GM12878 (cell line): ENCODE measurements around the gene CACNA1I. TPM values are rescaled to one million over a fixed set of nuclear protein-coding genes. Genes with fewer than 3 reads are reported as not detected.

ENCODE experiments used
- ATAC-seq: fragments of 200-7000 bp; cut with Tn5 transposase; 3 replicates; pipeline ENCODE4 v1.9.1; 2020; ENCODE audit warnings: mild to moderate bottlenecking, moderate library complexity
- BruUV-seq: library from RNA; stranded (reverse); fragments of 400-500 nt; replicated peaks from 2 replicates; lab custom pipeline; 2021; lab: Mats Ljungman, UMichigan
- CTCF ChIA-PET: fragments of 300-600 bp; sonication (Branson Sonifier 250); formaldehyde crosslinking; extraction: SDS; loops from one replicate; lab custom pipeline; 2021; ENCODE audit warnings: inconsistent platforms; lab: Yijun Ruan, JAX
- POLR2A ChIA-PET: fragments of 350-600 bp; formaldehyde crosslinking; extraction: SDS; loops from one replicate; lab custom pipeline; 2021; ENCODE audit warnings: inconsistent platforms; lab: Charles Lee
- RAD21 ChIA-PET: fragments of 300-600 bp; sonication (Branson Sonifier 250); formaldehyde crosslinking; loops from one replicate; lab custom pipeline; 2023; ENCODE audit warnings: antibody characterized with exemption; ENCODE audit not compliant: unreplicated experiment; lab: Charles Lee
- SMC1A ChIA-PET: fragments of 300-600 bp; sonication (Branson Sonifier 250); formaldehyde crosslinking; loops from one replicate; lab custom pipeline; 2023; ENCODE audit not compliant: unreplicated experiment, uncharacterized antibody; lab: Charles Lee
- DNase-seq: peaks from one replicate; pipeline ENCODE4 v3.0.0-alpha.2; 2011; ENCODE audit warnings: low read depth, low spot score
- FAIRE-seq: peaks from 3 replicates; lab custom pipeline; 2011; peaks lifted over from hg19 to GRCh38; lab: Jason Lieb, UNC
- H2AFZ ChIP-seq: 2 replicates; pipeline ENCODE4 v1.6.0; 2011; ENCODE audit warnings: low read depth, low read length, control low read depth; ENCODE audit not compliant: control insufficient read depth
- H3K27ac ChIP-seq: 2 replicates; pipeline ENCODE4 v1.5.1; 2011; ENCODE audit warnings: control low read depth; ENCODE audit not compliant: control insufficient read depth, insufficient read depth
- H3K27me3 ChIP-seq, 2 experiments: replicated peaks in 1 of 2; 2 replicates each; pipeline versions ENCODE4 v1.6.0 to v1.6.1; 2011; ENCODE audit warnings: low read length in 1 of 2; ENCODE audit not compliant: control insufficient read depth in 2 of 2, insufficient read depth in 2 of 2
- H3K36me3 ChIP-seq, 2 experiments: 2 replicates each; pipeline ENCODE4 v1.5.1; 2011; ENCODE audit warnings: low read length in 1 of 2; ENCODE audit not compliant: control insufficient read depth in 2 of 2, insufficient read depth in 2 of 2
- H3K4me1 ChIP-seq: 2 replicates; pipeline ENCODE4 v1.6.1; 2011; ENCODE audit warnings: mild to moderate bottlenecking, low read length, moderate library complexity, mixed read lengths; ENCODE audit not compliant: control insufficient read depth, insufficient read depth
- H3K4me2 ChIP-seq: 2 replicates; pipeline ENCODE4 v1.6.0; 2011; ENCODE audit warnings: control low read depth; ENCODE audit not compliant: control insufficient read depth, insufficient read depth
- H3K4me3 ChIP-seq: fragments of 200-600 bp; sonication (generic); 2 replicates; pipeline ENCODE4 v1.5.1; 2016
- H3K79me2 ChIP-seq: 2 replicates; pipeline ENCODE4 v1.6.0; 2011; ENCODE audit warnings: low read length; ENCODE audit not compliant: control insufficient read depth, insufficient read depth
- H3K9ac ChIP-seq: 2 replicates; pipeline ENCODE4 v1.8.0; 2011; ENCODE audit warnings: low read length, control low read depth, mixed read lengths; ENCODE audit not compliant: control insufficient read depth, insufficient read depth
- H3K9me3 ChIP-seq: replicated peaks from 3 replicates; pipeline ENCODE4 v1.5.1; 2011; ENCODE audit warnings: mild to moderate bottlenecking, low read length; ENCODE audit not compliant: control insufficient read depth, insufficient read depth
- H4K20me1 ChIP-seq: 2 replicates; pipeline ENCODE4 v1.6.0; 2011; ENCODE audit not compliant: control insufficient read depth, insufficient read depth
- ATF2 ChIP-seq: IDR thresholded peaks from 2 replicates; pipeline ENCODE4 v1.6.1; 2012; ENCODE audit warnings: low read length, inconsistent platforms
- BMI1 ChIP-seq: fragments of 450-650 bp; IDR thresholded peaks from 2 replicates; pipeline ENCODE4 v1.6.1; 2016; ENCODE audit warnings: mild to moderate bottlenecking, moderate library complexity, borderline replicate concordance
- DPF2 ChIP-seq: fragments of 450-650 bp; IDR thresholded peaks from 2 replicates; pipeline ENCODE4 v1.6.1; 2017; ENCODE audit warnings: mild to moderate bottlenecking
- HDAC6 ChIP-seq: fragments of 200-600 bp; sonication (generic); IDR thresholded peaks from one replicate; pipeline ENCODE4 v1.8.0; 2017; ENCODE audit warnings: antibody characterized with exemption; ENCODE audit not compliant: unreplicated experiment
- KDM1A ChIP-seq: fragments of 200-600 bp; sonication (generic); IDR thresholded peaks from 2 replicates; pipeline ENCODE4 v1.6.1; 2016; ENCODE audit warnings: borderline replicate concordance
- MXI1 ChIP-seq: fragments of 150-350 bp; IDR thresholded peaks from 2 replicates; pipeline ENCODE4 v1.6.1; 2011; ENCODE audit warnings: low read depth, mild to moderate bottlenecking, inconsistent platforms, low read length, improper control_type of control experiment
- PAX5 ChIP-seq: IDR thresholded peaks from 2 replicates; pipeline ENCODE4 v1.6.1; 2011; ENCODE audit warnings: low read depth, low read length, borderline replicate concordance
- SMAD5 ChIP-seq: IDR thresholded peaks from 2 replicates; pipeline ENCODE4 v1.6.1; 2016; ENCODE audit warnings: antibody characterized with exemption, low read depth
- WGBS: methylation state at CpG from one replicate; pipeline ENCODE4 v1.1.6; 2016; ENCODE audit warnings: low lambda C conversion rate; ENCODE audit not compliant: insufficient replicate concordance, insufficient coverage; ENCODE audit errors: missing lambda C conversion rate; 5-methylcytosine and 5-hydroxymethylcytosine counted together
- in situ Hi-C: fragments of 300-500 bp; cut with MboI; formaldehyde crosslinking; loops from 9 replicates; pipeline ENCODE4 v1.14.3; 2018; ENCODE audit warnings: mixed read lengths
- intact Hi-C: fragments of 100-400 bp; cut with micrococcal nuclease; formaldehyde crosslinking; loops from one replicate; pipeline ENCODE4 v1.14.2; 2022; ENCODE audit not compliant: unreplicated experiment
- polyA plus RNA-seq, 11 experiments: library from polyadenylated mRNA; depleted of rRNA in 4 of 11; unstranded in 6 of 11; stranded (reverse) in 5 of 11; fragments of >200 nt; fragmentation: Nextera tagmentation in 4 of 11; fragmentation: Illumina TruSeq in 1 of 11; extraction: Ambion mirVana in 4 of 11; extraction: Trizol in 1 of 11; gene quantifications; 1 replicate in 1 of 11; 2 replicates in 10 of 11; pipeline versions ENCODE4 v1.2.1 to v1.2.3, GENCODE V29; 2011 to 2016; ENCODE audit warnings: inconsistent platforms in 2 of 11, missing spikeins in 2 of 11, low read depth in 1 of 11
- total RNA-seq, 4 experiments: library from RNA; depleted of rRNA in 3 of 4; stranded (reverse); fragments of >200 nt in 3 of 4; fragmentation: Illumina TruSeq in 1 of 4; extraction: Trizol in 1 of 4; gene quantifications; 2 replicates each; pipeline versions ENCODE4 v1.2.1 to v1.2.3, GENCODE V29; 2013 to 2021

Gene CACNA1I
- total and polyA plus RNA-seq, 10 of the 15 experiments (the other 5 are each of a cell fraction or from before 2014, with no cell fraction given), result 0.01 to 0.03 TPM; not detected in 8

DNA sequence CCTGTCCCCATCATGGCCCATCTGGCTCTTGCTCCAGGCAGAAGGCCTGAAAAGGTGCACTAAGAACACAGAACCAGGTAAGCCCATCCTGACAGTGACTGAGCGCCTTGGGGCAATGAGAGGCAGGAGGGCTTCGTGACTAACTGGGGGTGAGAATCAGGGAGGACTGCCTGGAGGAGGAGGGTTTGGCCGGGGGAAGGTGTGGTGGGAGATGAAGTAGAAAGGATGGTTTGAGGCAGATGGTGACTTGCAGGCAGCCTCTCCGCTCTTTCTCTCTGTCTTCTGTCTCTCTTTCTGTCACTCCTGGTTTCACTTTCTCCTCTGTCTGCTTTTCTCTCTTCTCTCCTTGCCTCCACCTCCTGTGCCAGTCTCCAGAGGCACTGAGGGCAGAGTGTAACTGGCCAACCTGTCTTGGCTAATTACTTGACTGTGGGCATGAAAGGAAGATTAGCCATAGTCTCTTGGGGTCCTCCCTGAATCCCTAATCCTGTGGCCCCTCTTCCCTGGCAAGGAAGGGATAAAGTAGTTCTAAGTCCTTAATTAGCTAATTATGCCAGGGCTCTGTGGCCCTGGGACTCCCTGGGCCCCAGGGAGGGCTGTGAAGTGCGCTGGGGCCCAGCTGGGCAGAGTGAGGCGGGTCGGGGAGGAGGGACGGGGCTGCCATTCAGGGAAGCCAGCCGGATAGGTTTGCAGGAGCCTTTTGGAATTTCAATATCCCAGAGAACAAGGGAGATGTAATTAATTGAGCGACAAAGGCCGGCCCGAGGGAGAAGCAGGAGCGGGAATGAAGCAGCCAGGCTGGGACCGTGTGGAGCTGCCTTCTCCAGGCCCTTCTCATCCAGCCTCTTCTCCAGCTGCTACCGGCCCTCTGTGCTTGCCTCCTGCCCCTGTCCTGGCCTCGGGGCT, 61.1 kb downstream of the CACNA1I start:
- FAIRE-seq (no peak), ATAC-seq (no peak), DNase-seq (no peak)
- intact Hi-C loops (loop anchor here (10.0 kb wide), 1 partner anchor 303 kb away; no protein-coding TSS in a partner anchor), in situ Hi-C loops (no loop called here)
- Histone ChIP-seq H3K4me3 (no peak overlapping the region), H3K79me2 (no peaks in the 10 kb centered on the region), H3K9ac (no peak overlapping the region), H3K9me3 (no peaks in the 10 kb centered on the region), H3K4me2 (no peak overlapping the region), H3K4me1 (no peaks in the 10 kb centered on the region), H3K27me3 (no peaks in the 10 kb centered on the region), H4K20me1 (no peaks in the 10 kb centered on the region; the same call in 1 of the 2 replicates), H3K27ac (no peak overlapping the region), H2AFZ (no peak overlapping the region), H3K36me3 (no peaks in the 10 kb centered on the region)
- ChIA-PET RAD21 (no interaction called here), POLR2A (no interaction called here), CTCF (interaction anchor here (0.5 to 1.3 kb wide), 2 partner anchors 393 to 425 kb away, joined by 3 to 5 read pairs; no protein-coding TSS in a partner anchor), SMC1A (no interaction called here)
- 27% methylated on average over 15 of the region's 16 CpGs for WGBS
- no TSS peak for BruUV-seq
- TF ChIP-seq SMAD5 (no peak), HDAC6 (no peak), KDM1A (no peak), ATF2 (no peak), MXI1 (no peak), BMI1 (no peak), PAX5 (no peak), DPF2 (no peak)
